SU-DHL-6 (cell line): ENCODE data around the gene CWH43.

ENCODE experiments used
- CTCF ChIP-seq: fragments of 200-600 bp; sonication (generic); IDR thresholded peaks from one replicate; pipeline ENCODE4 v1.5.1; 2017; ENCODE audit warnings: antibody characterized with exemption, mild to moderate bottlenecking, low read length, moderate library complexity; ENCODE audit not compliant: insufficient read depth, poor library complexity, severe bottlenecking
- EZH2phosphoT487 ChIP-seq: fragments of 200-600 bp; sonication (generic), shearing (Covaris generic); conservative IDR thresholded peaks from 2 replicates; pipeline ENCODE4 v1.6.1; 2018; ENCODE audit warnings: mild to moderate bottlenecking, antibody characterized with exemption, low read length, moderate library complexity, mixed read lengths

DNA sequence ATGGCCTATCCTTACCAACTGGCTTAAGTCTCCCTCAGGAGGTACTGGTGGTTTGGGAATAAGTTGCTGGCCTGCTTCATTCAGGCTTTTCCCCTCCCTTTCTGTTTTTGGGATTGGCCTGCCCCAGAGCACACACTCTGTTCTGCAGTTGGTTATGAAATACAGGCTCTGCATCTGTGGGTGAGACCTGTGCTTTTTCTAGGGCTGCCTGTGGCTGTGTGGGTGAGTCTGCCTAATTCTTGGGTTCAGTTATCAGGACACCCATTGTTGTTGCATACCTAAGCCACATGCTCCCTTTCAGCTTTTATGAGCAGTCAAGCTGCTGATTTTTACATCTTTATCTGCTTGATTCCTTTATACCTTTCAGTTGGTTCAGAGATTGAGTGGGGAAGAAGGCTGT lies 19.0 kb upstream of the CWH43 start:
- TF ChIP-seq CTCF (no peak), EZH2phosphoT487 (no peak)
